GM12865 (cell line): ENCODE measurements around the gene SDR39U1.

ENCODE experiments used
- DNase-seq: peaks from one replicate; pipeline ENCODE4 v3.0.0; 2010; ENCODE audit warnings: low read depth
- H3K4me3 ChIP-seq: 2 replicates; pipeline ENCODE4 v1.5.1; 2011; ENCODE audit warnings: mild to moderate bottlenecking, low read depth, low read length, control low read depth
- CTCF ChIP-seq: IDR thresholded peaks from 2 replicates; pipeline ENCODE4 v1.5.1; 2011; ENCODE audit warnings: low read length, control low read depth, low read depth, inconsistent platforms; ENCODE audit not compliant: insufficient read depth; ENCODE audit errors: missing control alignments

Gene SDR39U1

GRCh38 chr14:24404814-24405213 is 37.8 kb downstream of the SDR39U1 start:
- TF ChIP-seq CTCF: no peak
- no peak overlapping the region for H3K4me3 ChIP-seq
- no peak for DNase-seq

DNA sequence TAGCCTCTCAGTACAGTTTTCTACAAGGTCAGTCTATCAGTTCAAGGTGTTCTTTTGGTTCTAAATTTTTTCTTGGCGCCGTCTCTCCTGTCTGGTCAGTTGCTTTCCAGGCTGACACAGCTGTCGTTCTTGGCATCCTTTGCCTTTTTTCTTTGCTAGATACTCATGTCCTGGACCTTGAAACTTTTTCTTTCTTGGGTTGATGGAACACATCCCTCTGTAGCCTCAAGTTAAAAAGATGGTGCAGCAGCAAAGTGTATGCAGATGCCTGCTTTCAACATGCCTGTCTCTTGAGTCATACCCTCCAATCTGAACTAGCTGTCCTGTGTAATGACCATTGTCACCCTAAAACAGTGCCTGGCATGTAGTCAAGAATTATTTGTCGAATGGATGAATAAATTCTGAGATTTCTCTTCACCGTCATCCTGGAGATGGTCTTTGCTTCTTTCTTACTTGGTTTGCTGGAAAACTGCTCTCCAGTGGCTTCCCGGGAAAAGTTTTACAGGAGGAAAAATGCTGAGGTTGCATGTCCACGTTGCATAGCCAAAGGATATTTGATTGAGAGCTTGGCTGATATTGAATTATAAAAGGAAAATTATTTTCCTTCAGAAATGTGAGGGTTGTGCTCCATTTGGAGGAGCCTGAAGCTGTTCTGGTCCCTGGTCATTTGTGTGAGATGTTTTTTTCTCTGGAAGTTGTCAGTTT is 39.1 kb downstream of the SDR39U1 start:
- no peak overlapping the region for H3K4me3 ChIP-seq
- DNase-seq: no peak
- no peak for TF ChIP-seq CTCF

- DNase-seq: no peak
- no peak overlapping the region for H3K4me3 ChIP-seq
- no peak for TF ChIP-seq CTCF
Observed at GRCh38 chr14:24401810-24402702, 40.5 kb downstream of the SDR39U1 start.

DNA sequence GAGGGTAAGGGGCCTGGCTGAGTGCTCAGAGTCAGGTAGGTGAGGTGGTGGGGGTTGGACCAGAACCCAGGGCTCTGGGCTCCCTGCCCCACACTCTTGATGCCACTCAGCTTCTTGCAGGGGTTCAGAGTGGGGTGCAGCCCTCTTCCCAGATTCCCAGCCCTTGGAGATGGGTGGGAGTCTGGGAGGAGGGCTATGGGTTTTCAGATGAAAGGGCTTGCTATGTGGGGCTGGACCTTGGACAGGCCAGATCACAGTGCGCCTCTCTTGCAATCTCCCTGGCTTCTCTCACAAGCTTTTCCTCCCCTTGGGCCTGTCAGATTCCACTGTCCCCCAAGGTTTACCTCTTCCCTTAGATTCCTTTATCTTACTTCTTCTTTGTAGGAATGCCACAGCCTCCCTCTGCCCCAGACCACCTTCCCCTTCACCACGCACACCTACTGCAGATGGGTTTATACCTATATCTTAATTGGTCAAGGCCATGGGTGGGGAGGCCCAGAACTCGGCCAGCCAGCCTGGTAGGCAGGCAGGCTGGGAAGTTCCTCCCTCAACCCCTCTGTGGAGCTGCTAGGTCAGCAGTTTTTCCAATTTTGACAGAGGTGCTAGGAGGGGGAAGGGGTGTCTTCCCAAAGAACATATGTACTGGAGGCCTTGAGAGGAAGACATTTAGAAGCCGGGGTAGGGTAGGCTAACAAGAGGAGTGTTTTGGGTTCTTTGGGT is 42.4 kb downstream of the SDR39U1 start:
- H3K4me3 ChIP-seq: no peak overlapping the region
- no peak for TF ChIP-seq CTCF
- DNase-seq: no peak

GRCh38 chr14:24399447-24399822 is 43.1 kb downstream of the SDR39U1 start:
- TF ChIP-seq CTCF: no peak
- no peak overlapping the region for H3K4me3 ChIP-seq
- no peak for DNase-seq

- TF ChIP-seq CTCF: no peak
- no peak within 1 kb of the TSS for H3K4me3 ChIP-seq
- DNase-seq: no peak
Observed at GRCh38 chr14:24398653-24399446, 43.7 kb downstream of the SDR39U1 start, which contains the start of gene NYNRIN. Gene NYNRIN (plus strand): TSS chr14:24399003. CDS start chr14:24399247, 244 bp downstream.
